Mucosa of descending colon (tissue), 3 donors: ENCODE results near the gene MCTP1. TPM values are rescaled to one million over a fixed set of nuclear protein-coding genes. Genes with fewer than 3 reads are reported as not detected.
"Not testable (repeated sequence)": the region's sequence is repeated elsewhere in the genome, so short reads cannot be mapped to it uniquely, and the experiment has no call there.

Experiments
- ATAC-seq: fragments of 200-7000 bp; cut with Tn5 transposase; one replicate; pipeline ENCODE4 v1.9.1; 2020; ENCODE audit warnings: mild to moderate bottlenecking, moderate library complexity
- DNase-seq, 3 donors: peaks; one replicate each; pipeline ENCODE4 v3.0.0-alpha.2; 2020
- H3K36me3 ChIP-seq: fragments of 200-600 bp; one replicate; pipeline ENCODE4 v1.8.0; 2021; ENCODE audit warnings: low read depth, mild to moderate bottlenecking
- H3K4me1 ChIP-seq: fragments of 200-600 bp; one replicate; pipeline ENCODE4 v1.8.0; 2021; ENCODE audit warnings: low read depth, mild to moderate bottlenecking
- H3K4me3 ChIP-seq: fragments of 200-600 bp; one replicate; pipeline ENCODE4 v1.8.0; 2021; ENCODE audit warnings: mild to moderate bottlenecking
- H3K9me3 ChIP-seq: fragments of 200-600 bp; one replicate; pipeline ENCODE4 v1.8.0; 2021; ENCODE audit warnings: mild to moderate bottlenecking
- intact Hi-C, 2 donors: fragments of 100-400 bp; cut with DNase I in 1 of 2; cut with micrococcal nuclease in 1 of 2; formaldehyde crosslinking; loops; one replicate each; pipeline versions ENCODE4 v1.11.0 to v1.11.1; 2022; cut with DNase I, micrococcal nuclease
- total RNA-seq, 3 donors: library from RNA; stranded (reverse); fragmentation: NEBNext Ultra II Directional in 2 of 3; extraction: Animal tissue kit (Norgen Biotek cat#: 25700) in 2 of 3; gene quantifications; one replicate each; pipeline versions ENCODE4 v1.2.1 to v1.2.4, GENCODE V29; 2021 to 2023
- TF ChIP-seq, protein P1 (sequence below): fragments of 200-600 bp; IDR thresholded peaks from one replicate; pipeline ENCODE4 v1.8.0; 2022; ENCODE audit warnings: antibody characterized with exemption, mild to moderate bottlenecking
- donor health status: DM: no; HTN: no; CAD: no; lungs with moderate emphysema.
- donor health status: DM: no; HTN: no; CAD: no.
- donor health status: DM: no; HTN: yes; CAD: no.

MCTP1 gene
- total RNA-seq, 3 donors from 2014 or later = 6.8 to 12.3 (median 7.7) TPM

DNA sequence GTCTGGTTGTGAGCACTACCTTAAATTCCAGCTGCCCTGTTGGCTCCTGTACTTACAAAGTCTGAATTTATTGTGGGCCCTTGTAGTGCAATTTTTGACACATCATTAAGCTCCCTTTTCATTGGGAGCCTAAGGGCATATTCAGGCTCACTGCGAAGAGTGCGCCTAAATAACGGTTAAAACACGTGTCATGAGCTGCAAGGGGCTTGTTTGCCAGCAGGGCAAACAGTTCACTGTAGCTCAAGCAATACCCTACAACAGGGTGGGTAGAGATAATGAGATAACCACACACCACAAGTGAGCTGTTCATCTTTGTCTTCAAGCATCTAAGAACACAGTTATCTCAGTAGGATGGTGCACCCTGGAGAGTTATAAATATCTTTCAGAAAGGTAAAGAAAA, 452.2 kb downstream of the MCTP1 start:
- intact Hi-C loops = no loop called here
- H3K9me3 ChIP-seq = no peaks in the 10 kb centered on the region
- ATAC-seq (no peak), DNase-seq (no peak)
- TF ChIP-seq, protein P1, sequence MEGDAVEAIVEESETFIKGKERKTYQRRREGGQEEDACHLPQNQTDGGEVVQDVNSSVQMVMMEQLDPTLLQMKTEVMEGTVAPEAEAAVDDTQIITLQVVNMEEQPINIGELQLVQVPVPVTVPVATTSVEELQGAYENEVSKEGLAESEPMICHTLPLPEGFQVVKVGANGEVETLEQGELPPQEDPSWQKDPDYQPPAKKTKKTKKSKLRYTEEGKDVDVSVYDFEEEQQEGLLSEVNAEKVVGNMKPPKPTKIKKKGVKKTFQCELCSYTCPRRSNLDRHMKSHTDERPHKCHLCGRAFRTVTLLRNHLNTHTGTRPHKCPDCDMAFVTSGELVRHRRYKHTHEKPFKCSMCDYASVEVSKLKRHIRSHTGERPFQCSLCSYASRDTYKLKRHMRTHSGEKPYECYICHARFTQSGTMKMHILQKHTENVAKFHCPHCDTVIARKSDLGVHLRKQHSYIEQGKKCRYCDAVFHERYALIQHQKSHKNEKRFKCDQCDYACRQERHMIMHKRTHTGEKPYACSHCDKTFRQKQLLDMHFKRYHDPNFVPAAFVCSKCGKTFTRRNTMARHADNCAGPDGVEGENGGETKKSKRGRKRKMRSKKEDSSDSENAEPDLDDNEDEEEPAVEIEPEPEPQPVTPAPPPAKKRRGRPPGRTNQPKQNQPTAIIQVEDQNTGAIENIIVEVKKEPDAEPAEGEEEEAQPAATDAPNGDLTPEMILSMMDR = no peak
- no peaks in the 10 kb centered on the region for H3K36me3 ChIP-seq
- H3K4me3 ChIP-seq = no peak overlapping the region
- H3K4me1 ChIP-seq = no peaks in the 10 kb centered on the region

DNA sequence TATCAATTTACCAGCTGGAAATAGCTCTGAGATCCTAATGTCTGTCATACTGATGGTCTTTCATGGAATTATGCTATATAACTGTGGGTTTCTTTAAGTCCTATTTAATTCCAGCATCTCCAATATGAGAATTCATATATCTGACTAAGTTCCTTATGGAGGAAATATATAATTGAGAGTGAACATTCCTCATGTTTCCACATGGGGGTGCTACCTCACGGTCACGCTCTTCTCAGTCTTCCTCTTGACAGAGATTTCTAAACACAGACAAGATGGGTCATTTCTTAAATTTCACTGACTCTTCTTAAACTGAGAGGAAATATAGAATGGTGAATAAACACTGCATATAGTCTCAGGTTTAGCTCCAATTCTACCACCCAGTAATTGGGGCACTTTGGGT, 454.4 kb downstream of the MCTP1 start:
- H3K4me1 ChIP-seq = no peaks in the 10 kb centered on the region
- no peaks in the 10 kb centered on the region for H3K36me3 ChIP-seq
- H3K9me3 ChIP-seq = no peaks in the 10 kb centered on the region
- intact Hi-C loops = no loop called here
- TF ChIP-seq, protein P1 = no peak
- DNase-seq (no peak), ATAC-seq (no peak)
- H3K4me3 ChIP-seq = no peak overlapping the region

DNA sequence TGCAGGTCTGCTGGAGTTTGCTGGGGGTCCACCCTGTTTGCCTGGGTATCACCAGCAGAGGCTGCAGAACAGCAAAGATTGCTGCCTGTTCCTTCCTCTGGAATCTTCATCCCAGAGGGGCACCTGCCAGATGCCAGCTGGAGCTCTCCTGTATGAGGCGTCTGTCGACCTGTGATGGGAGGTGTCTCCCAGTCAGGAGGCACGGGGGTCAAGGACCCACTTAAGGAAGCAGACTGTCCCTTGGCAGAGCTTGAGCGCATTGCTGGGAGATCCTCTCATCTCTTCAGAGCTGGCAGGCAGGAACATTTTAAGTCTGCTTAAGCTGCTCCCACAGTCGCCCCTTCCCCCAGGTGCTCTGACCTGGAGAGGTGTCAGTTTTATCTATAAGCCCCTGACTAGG, 456.7 kb downstream of the MCTP1 start:
- intact Hi-C loops, H3K36me3 ChIP-seq, H3K4me3 ChIP-seq, H3K4me1 ChIP-seq, ATAC-seq, H3K9me3 ChIP-seq, DNase-seq: not testable (repeated sequence)

DNA sequence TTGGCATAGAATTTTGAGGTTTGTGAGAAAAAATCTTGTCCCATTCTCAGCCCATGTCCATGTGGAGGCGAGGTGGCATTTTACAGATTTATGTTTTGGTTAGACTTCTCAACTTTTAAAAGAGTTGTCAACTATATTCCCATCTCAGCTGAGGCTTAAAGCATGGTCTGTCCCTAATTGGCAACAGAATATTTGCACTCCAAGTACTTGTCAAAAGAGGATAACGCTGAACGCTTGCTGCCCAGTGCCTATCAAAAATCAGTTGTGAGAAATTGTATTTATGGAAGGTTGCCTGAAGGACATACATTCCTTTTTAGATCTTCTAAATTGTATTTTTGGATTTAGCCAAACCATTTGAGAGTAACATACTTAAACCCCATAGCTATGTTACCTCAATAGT, 464.4 kb downstream of the MCTP1 start:
- H3K9me3 ChIP-seq = no peaks in the 10 kb centered on the region
- H3K36me3 ChIP-seq = no peaks in the 10 kb centered on the region
- no peak for ATAC-seq
- TF ChIP-seq, protein P1 = no peak
- no peak for DNase-seq
- intact Hi-C loops = no loop called here
- no peak overlapping the region for H3K4me3 ChIP-seq
- no peaks in the 10 kb centered on the region for H3K4me1 ChIP-seq

DNA sequence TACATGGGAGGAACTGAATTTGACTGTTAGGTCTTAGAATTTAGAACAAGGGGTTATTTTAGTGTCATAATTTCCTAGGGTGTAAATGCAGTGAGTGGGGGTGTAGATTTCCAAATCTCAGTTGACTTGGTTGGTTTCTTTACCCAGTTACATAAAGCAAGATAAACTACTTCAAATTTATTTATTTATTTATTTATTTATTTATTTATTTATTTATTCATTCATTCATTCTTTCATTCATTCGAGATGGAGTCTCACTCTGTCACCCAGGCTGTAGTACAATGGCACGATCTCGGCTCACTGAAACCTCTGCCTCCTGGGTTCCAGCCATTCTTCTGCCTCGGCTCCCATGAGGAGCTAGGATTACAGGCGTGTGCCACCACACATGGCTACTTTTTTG, 466.0 kb downstream of the MCTP1 start:
- Histone ChIP-seq H3K4me1 (no peaks in the 10 kb centered on the region), H3K9me3 (no peaks in the 10 kb centered on the region), H3K36me3 (no peaks in the 10 kb centered on the region), H3K4me3 (no peak overlapping the region)
- intact Hi-C loops = no loop called here
- DNase-seq = no peak
- no peak for ATAC-seq
- TF ChIP-seq, protein P1 = no peak

DNA sequence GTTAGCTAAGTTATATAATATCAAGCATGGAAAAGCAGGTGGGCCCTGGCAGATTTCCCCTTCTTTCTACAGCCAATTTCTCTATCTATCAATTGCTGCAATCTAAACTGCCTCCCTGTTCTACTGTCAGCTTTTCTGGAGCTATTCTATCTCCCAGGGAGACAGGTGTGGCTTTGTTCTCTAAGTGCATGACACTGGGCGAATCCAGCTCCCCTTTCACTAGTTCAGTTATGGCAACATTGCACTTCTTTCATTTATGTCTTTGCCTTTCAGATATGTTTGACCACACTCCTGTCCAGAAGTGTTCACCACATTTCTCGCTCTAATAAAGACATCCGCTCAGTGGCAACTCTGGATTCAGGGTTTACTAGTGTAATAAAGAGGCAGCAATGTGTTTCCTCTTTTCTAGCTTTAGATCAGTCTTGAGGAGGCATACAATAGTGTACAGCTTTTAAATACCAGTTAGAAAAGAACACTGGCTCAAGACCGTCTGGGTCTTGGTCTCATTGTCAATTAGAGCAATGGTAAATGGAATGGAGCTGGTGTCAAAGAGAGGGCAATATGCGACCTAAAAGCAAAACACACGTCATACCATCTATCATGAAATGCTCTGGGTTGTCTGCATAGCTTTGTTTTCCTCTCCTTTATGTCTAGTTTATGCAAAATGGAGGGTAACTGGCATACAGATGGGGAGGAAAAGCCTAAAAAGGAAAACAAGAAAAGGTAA, 469.4 kb downstream of the MCTP1 start:
- DNase-seq = no peak
- Histone ChIP-seq H3K36me3 (no peaks in the 10 kb centered on the region), H3K4me1 (no peaks in the 10 kb centered on the region), H3K4me3 (no peak overlapping the region), H3K9me3 (no peaks in the 10 kb centered on the region)
- TF ChIP-seq, protein P1 = no peak
- intact Hi-C loops = no loop called here
- ATAC-seq = no peak
